ENCODE data around the gene TACR1. TPM values are rescaled to one million over a fixed set of nuclear protein-coding genes. Genes with fewer than 3 reads are reported as not detected.

TACR1 gene
- total and polyA plus RNA-seq, 2 of the 8 experiments (the other 6 are each of a cell fraction or from before 2014, with no cell fraction given): 0.09 to 0.37 TPM

DNA sequence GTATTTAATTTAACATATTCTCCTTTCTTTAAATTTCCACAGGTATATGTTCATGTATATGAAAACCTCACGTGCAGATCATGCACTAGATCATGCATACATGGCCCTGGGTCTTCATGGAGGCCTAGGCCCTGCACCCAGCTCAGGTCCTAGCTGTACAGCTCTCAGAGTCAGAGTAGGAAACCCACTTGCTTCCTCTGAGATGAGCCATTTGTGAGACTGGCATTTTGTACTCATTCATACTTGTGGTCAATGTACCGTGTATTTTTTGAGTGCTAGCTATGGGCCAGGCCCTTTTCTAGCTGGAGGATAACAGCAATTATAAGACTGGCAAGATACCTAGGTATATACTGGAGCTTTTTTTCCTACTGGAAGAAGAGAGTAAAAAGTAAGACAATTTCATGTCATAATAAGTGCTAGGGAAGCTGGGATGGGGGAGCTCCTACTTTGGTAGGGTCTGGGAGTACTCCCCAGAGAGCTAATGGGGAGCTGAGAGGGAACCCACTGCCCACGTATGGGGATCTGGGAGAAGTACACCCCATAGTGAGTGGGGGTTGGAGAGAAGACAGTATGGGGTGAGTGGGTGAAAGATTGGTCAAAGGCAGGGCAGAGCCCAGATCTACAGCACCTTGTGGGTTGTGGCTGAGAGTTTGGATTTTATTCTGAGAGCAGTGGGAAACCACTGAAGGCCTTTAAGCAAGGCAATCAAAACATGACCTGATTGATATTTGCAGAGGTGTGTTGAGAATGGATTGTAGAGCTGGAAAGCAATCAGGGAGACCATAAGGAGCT, 168.9 kb downstream of the TACR1 start (continued):
- TF ChIP-seq, protein P1, sequence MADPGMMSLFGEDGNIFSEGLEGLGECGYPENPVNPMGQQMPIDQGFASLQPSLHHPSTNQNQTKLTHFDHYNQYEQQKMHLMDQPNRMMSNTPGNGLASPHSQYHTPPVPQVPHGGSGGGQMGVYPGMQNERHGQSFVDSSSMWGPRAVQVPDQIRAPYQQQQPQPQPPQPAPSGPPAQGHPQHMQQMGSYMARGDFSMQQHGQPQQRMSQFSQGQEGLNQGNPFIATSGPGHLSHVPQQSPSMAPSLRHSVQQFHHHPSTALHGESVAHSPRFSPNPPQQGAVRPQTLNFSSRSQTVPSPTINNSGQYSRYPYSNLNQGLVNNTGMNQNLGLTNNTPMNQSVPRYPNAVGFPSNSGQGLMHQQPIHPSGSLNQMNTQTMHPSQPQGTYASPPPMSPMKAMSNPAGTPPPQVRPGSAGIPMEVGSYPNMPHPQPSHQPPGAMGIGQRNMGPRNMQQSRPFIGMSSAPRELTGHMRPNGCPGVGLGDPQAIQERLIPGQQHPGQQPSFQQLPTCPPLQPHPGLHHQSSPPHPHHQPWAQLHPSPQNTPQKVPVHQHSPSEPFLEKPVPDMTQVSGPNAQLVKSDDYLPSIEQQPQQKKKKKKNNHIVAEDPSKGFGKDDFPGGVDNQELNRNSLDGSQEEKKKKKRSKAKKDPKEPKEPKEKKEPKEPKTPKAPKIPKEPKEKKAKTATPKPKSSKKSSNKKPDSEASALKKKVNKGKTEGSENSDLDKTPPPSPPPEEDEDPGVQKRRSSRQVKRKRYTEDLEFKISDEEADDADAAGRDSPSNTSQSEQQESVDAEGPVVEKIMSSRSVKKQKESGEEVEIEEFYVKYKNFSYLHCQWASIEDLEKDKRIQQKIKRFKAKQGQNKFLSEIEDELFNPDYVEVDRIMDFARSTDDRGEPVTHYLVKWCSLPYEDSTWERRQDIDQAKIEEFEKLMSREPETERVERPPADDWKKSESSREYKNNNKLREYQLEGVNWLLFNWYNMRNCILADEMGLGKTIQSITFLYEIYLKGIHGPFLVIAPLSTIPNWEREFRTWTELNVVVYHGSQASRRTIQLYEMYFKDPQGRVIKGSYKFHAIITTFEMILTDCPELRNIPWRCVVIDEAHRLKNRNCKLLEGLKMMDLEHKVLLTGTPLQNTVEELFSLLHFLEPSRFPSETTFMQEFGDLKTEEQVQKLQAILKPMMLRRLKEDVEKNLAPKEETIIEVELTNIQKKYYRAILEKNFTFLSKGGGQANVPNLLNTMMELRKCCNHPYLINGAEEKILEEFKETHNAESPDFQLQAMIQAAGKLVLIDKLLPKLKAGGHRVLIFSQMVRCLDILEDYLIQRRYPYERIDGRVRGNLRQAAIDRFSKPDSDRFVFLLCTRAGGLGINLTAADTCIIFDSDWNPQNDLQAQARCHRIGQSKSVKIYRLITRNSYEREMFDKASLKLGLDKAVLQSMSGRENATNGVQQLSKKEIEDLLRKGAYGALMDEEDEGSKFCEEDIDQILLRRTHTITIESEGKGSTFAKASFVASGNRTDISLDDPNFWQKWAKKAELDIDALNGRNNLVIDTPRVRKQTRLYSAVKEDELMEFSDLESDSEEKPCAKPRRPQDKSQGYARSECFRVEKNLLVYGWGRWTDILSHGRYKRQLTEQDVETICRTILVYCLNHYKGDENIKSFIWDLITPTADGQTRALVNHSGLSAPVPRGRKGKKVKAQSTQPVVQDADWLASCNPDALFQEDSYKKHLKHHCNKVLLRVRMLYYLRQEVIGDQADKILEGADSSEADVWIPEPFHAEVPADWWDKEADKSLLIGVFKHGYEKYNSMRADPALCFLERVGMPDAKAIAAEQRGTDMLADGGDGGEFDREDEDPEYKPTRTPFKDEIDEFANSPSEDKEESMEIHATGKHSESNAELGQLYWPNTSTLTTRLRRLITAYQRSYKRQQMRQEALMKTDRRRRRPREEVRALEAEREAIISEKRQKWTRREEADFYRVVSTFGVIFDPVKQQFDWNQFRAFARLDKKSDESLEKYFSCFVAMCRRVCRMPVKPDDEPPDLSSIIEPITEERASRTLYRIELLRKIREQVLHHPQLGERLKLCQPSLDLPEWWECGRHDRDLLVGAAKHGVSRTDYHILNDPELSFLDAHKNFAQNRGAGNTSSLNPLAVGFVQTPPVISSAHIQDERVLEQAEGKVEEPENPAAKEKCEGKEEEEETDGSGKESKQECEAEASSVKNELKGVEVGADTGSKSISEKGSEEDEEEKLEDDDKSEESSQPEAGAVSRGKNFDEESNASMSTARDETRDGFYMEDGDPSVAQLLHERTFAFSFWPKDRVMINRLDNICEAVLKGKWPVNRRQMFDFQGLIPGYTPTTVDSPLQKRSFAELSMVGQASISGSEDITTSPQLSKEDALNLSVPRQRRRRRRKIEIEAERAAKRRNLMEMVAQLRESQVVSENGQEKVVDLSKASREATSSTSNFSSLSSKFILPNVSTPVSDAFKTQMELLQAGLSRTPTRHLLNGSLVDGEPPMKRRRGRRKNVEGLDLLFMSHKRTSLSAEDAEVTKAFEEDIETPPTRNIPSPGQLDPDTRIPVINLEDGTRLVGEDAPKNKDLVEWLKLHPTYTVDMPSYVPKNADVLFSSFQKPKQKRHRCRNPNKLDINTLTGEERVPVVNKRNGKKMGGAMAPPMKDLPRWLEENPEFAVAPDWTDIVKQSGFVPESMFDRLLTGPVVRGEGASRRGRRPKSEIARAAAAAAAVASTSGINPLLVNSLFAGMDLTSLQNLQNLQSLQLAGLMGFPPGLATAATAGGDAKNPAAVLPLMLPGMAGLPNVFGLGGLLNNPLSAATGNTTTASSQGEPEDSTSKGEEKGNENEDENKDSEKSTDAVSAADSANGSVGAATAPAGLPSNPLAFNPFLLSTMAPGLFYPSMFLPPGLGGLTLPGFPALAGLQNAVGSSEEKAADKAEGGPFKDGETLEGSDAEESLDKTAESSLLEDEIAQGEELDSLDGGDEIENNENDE (IDR thresholded peaks at IDR 0.05; ENCODE audit: insufficient replicate concordance, low read length): no peak
- TF ChIP-seq CTBP2 (IDR thresholded peaks at IDR 0.05; ENCODE audit: borderline replicate concordance, insufficient read depth, insufficient read length, low read length) (no peak), CBX5 (IDR thresholded peaks at IDR 0.05; ENCODE audit: low read depth, low read length) (no peak), POU5F1 (IDR thresholded peaks at IDR 0.05; ENCODE audit: low read depth, low read length) (no peak), JUN (IDR thresholded peaks at IDR 0.05; ENCODE audit: low read depth, low read length) (no peak), BRCA1 (IDR thresholded peaks at IDR 0.05; ENCODE audit: low read depth, low read length) (no peak), MAFK (IDR thresholded peaks at IDR 0.05; ENCODE audit: low read depth, low read length) (no peak)
- TF ChIP-seq, protein P2, sequence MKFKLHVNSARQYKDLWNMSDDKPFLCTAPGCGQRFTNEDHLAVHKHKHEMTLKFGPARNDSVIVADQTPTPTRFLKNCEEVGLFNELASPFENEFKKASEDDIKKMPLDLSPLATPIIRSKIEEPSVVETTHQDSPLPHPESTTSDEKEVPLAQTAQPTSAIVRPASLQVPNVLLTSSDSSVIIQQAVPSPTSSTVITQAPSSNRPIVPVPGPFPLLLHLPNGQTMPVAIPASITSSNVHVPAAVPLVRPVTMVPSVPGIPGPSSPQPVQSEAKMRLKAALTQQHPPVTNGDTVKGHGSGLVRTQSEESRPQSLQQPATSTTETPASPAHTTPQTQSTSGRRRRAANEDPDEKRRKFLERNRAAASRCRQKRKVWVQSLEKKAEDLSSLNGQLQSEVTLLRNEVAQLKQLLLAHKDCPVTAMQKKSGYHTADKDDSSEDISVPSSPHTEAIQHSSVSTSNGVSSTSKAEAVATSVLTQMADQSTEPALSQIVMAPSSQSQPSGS (IDR thresholded peaks at IDR 0.05; ENCODE audit: low read length): no peak

Data from H1 (cell line).